ENCODE measurements around the gene UNC13D. TPM values are rescaled to one million over a fixed set of nuclear protein-coding genes. Genes with fewer than 3 reads are reported as not detected.
A peak's percentile ranks its signal among the peaks of the same experiment; 100 is the strongest.

Gene UNC13D
- total RNA-seq, 4 donors from 2014 or later, result 10.5 to 53.1 (median 22.6) TPM

DNA sequence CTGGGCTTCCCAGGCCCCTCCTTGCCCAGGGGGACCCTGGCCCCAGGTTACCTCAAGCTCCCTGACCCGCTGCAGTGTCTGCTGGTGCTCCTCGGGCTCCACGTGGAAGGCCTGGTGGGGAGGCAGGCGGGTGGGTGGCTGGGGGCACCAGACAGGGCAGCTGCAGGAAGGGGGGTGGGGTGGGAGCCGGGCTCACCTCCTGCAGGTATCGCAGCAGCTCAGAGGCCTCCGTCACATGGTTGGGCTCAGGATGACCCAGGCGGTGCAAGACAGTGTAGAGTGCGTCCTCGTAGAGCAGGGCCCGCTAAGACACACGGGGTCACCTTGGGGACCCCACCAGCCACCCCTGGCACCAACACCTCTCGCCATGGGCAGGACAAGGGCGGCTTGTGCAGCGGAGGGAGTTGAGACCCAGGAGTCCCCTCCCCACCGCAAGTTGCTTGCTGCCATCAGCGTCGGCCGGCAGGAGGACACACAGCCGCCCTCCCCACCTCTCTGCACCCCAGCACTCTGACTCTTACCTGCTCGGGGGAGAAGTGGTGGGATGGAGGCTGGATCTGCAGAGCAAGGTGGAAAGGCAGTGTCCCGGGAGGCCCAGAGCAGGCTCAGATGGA lies 1.1 kb downstream of the UNC13D start:
- no peak for DNase-seq (ENCODE audit: low spot score in 2 of 2)
- Histone ChIP-seq H3K4me3 (peak overlapping the region in 2 of 4 donors; percentile 32 to 36), H3K36me3 (peaks cover 0 to 81% (median 20%) of the 10 kb centered on the region in 3 donors), H3K4me1 (peaks cover 0 to 39% (median 19%) of the 10 kb centered on the region in 4 donors), H3K27me3 (no peaks in the 10 kb centered on the region), H3K9me3 (no peaks in the 10 kb centered on the region), H3K27ac (peak overlapping the region in 1 of 4 donors; percentile 81)
- WGBS, 2 donors, result 72 to 83% methylated on average over 11 to 18 of the region's 22 CpGs
- TF ChIP-seq EP300 (IDR thresholded peaks at IDR 0.05), result no peak
- TF ChIP-seq, protein P1, sequence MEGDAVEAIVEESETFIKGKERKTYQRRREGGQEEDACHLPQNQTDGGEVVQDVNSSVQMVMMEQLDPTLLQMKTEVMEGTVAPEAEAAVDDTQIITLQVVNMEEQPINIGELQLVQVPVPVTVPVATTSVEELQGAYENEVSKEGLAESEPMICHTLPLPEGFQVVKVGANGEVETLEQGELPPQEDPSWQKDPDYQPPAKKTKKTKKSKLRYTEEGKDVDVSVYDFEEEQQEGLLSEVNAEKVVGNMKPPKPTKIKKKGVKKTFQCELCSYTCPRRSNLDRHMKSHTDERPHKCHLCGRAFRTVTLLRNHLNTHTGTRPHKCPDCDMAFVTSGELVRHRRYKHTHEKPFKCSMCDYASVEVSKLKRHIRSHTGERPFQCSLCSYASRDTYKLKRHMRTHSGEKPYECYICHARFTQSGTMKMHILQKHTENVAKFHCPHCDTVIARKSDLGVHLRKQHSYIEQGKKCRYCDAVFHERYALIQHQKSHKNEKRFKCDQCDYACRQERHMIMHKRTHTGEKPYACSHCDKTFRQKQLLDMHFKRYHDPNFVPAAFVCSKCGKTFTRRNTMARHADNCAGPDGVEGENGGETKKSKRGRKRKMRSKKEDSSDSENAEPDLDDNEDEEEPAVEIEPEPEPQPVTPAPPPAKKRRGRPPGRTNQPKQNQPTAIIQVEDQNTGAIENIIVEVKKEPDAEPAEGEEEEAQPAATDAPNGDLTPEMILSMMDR (IDR thresholded peaks at IDR 0.05), result no peak
- no peak for TF ChIP-seq POLR2A (IDR thresholded peaks at IDR 0.05)

DNA sequence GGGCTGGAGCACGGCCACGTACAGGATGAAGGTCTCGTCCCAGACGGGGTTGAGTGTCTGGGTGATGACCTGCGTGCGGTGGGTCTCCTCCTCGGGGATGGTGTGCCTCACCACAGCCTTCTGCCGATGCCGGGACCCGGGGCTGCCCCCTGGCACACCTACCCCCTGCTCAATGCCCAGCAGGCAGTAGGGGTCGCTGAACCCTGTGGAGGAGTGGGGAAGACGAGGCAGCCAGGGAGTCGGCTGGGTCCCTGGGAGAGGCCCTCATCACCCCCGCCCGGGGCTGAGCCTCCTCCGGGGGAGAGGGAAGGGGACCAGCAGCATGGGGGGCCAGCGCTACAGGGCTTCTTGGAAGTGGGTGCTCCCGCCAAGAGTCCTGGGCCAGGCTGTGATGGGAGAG lies 1.8 kb downstream of the UNC13D start:
- Histone ChIP-seq H3K36me3 (peaks cover 0 to 81% (median 14%) of the 10 kb centered on the region in 3 donors), H3K4me1 (peaks cover 0 to 32% (median 19%) of the 10 kb centered on the region in 4 donors), H3K27me3 (no peaks in the 10 kb centered on the region), H3K4me3 (no peak overlapping the region), H3K27ac (no peak overlapping the region), H3K9me3 (no peaks in the 10 kb centered on the region)
- WGBS, 2 donors, result 87% methylated on average over 18 of the region's 18 CpGs
- TF ChIP-seq POLR2A (IDR thresholded peaks at IDR 0.05), result no peak
- TF ChIP-seq, protein P1 (IDR thresholded peaks at IDR 0.05), result no peak
- DNase-seq (ENCODE audit: low spot score in 2 of 2), result no peak

DNA sequence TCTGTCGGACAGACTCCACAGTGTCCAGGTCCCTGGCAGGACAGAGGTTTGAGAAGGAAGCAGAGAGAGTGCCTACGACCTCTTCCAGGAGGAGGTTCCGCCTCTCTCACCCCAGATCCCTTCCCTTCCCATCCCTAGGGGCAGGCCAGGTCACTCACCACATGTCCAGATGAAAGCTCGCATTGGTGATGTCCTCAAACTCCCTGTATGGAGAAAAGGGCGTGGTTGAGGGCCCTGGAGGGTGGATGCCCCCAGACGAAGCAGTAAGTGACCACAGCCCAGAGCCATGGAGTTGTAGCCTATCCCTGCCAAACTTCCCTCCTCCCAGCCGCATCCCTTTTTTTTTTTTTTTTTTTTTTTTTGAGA lies 3.4 kb downstream of the UNC13D start:
- 69 to 82% methylated on average over 7 of the region's 7 CpGs for WGBS, 2 donors
- peaks cover 0 to 77% (median 0%) of the 10 kb centered on the region in 3 donors for H3K36me3 ChIP-seq

DNA sequence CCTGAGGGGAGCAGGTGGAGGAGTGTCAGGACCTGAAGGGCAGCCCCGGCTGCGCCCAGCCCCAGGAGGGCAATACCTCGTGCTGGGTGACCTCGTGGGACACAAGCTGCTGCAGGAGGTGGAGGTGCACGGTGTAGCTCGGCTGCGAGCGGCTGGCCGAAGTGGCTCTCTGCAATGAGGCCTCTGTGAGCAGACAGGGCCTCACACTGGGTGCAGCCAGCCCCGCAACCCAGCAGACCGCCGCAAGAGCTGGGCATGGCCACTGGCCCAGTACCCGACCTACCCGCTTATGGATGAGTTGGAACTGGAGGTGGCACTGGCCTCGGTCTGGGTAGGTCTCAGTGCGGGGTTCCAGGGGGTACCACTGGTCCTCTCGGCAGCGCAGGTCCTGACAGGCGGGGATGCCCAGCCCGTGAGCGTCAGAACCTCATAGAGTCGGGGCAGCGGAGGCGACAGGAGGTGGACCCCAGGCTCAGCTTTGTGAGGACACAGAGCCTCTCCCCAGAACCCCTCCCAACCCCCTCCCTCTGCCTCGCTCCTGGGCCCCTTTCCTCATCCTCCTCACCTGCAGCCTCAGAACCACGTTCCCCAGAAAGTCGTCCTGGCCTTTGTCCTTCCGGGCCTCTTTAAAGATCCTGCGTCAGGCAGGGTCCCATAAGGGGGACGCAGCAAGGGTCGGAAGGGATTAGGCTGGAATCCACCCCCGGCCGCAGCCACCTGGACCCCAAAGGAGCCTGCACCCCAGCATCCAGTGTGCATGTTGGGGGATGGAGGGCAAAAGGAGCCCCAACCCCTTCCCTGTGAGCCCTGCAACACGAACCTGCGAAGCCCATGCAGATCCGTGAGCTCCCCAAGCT lies 4.0 kb downstream of the UNC13D start:
- no peaks in the 10 kb centered on the region for H3K9me3 ChIP-seq
- 89 to 93% methylated on average over 31 to 34 of the region's 36 CpGs for WGBS, 2 donors

More for the DNA sequence above, 3.4 kb downstream of the UNC13D start:
- Histone ChIP-seq H3K9me3 (no peaks in the 10 kb centered on the region), H3K4me3 (no peak overlapping the region), H3K27me3 (no peaks in the 10 kb centered on the region), H3K27ac (no peak overlapping the region), H3K4me1 (peaks cover 0 to 16% (median 16%) of the 10 kb centered on the region in 4 donors)
- TF ChIP-seq, protein P1 (IDR thresholded peaks at IDR 0.05), result no peak
- TF ChIP-seq EP300 (IDR thresholded peaks at IDR 0.05), result no peak
- no peak for TF ChIP-seq POLR2A (IDR thresholded peaks at IDR 0.05)
- DNase-seq (ENCODE audit: low spot score in 2 of 2), result no peak

More for the DNA sequence above, 4.0 kb downstream of the UNC13D start:
- Histone ChIP-seq H3K36me3 (peaks cover 0 to 77% (median 0%) of the 10 kb centered on the region in 3 donors), H3K4me3 (no peak overlapping the region), H3K27me3 (no peaks in the 10 kb centered on the region), H3K4me1 (peaks cover 0 to 11% (median 10%) of the 10 kb centered on the region in 4 donors), H3K27ac (no peak overlapping the region)
- DNase-seq (ENCODE audit: low spot score in 2 of 2), result no peak
- TF ChIP-seq POLR2A (IDR thresholded peaks at IDR 0.05) (no peak), EP300 (IDR thresholded peaks at IDR 0.05) (no peak)
- TF ChIP-seq, protein P1 (IDR thresholded peaks at IDR 0.05), result no peak
